ENCODE data around the gene MAB21L4. TPM values are rescaled to one million over a fixed set of nuclear protein-coding genes. Genes with fewer than 3 reads are reported as not detected.

MAB21L4 gene
- total RNA-seq, 4 donors from 2014 or later, result 0.33 to 0.81 TPM; not detected in 2

GRCh38 chr2:240869956-240870875 lies 25.7 kb downstream of the MAB21L4 start:
- 92 to 93% methylated on average over 4 to 6 of the region's 15 CpGs for WGBS, 2 donors
- TF ChIP-seq CTCF (IDR thresholded peaks at IDR 0.05), result no peak
- no peak for TF ChIP-seq POLR2A (IDR thresholded peaks at IDR 0.05)
- DNase-seq, result no peak
- Histone ChIP-seq H3K27ac (no peak overlapping the region), H3K4me3 (replicated peaks in 1 of 3) (no peak overlapping the region), H3K4me1 (no peaks in the 10 kb centered on the region), H3K9me3 (no peaks in the 10 kb centered on the region), H3K27me3 (no peaks in the 10 kb centered on the region), H3K36me3 (no peaks in the 10 kb centered on the region)
- intact Hi-C loops (cut with DNase I), result no loop called here

GRCh38 chr2:240869109-240869955 lies 26.6 kb downstream of the MAB21L4 start:
- no peak for DNase-seq
- 95 to 97% methylated on average over 18 to 25 of the region's 25 CpGs for WGBS, 2 donors
- Histone ChIP-seq H3K9me3 (no peaks in the 10 kb centered on the region), H3K36me3 (no peaks in the 10 kb centered on the region), H3K27ac (no peak overlapping the region), H3K4me3 (replicated peaks in 1 of 3) (no peak overlapping the region), H3K27me3 (no peaks in the 10 kb centered on the region), H3K4me1 (no peaks in the 10 kb centered on the region)
- TF ChIP-seq POLR2A (IDR thresholded peaks at IDR 0.05), result no peak
- intact Hi-C loops (cut with DNase I), result no loop called here

GRCh38 chr2:240868286-240869108 lies 27.5 kb downstream of the MAB21L4 start, which contains the start of gene AGXT:
Gene AGXT (plus strand): TSS chr2:240868824. CDS start chr2:240868866, 42 bp downstream.
- Histone ChIP-seq H3K4me1 (no peaks in the 10 kb centered on the region), H3K4me3 (replicated peaks in 1 of 3) (no peak within 1 kb of the TSS), H3K36me3 (no peaks in the 10 kb centered on the region), H3K27ac (no peak within 1 kb of the TSS), H3K9me3 (no peaks in the 10 kb centered on the region), H3K27me3 (no peaks in the 10 kb centered on the region)
- DNase-seq, result no peak
- 76 to 86% methylated on average over 12 to 21 of the region's 21 CpGs for WGBS, 2 donors
- intact Hi-C loops (cut with DNase I), result no loop called here
- TF ChIP-seq CTCF (IDR thresholded peaks at IDR 0.05) (no peak), POLR2A (IDR thresholded peaks at IDR 0.05) (no peak)

GRCh38 chr2:240865391-240865790 lies 30.6 kb downstream of the MAB21L4 start:
- no peaks in the 10 kb centered on the region for H3K36me3 ChIP-seq
- WGBS, 2 donors, result 83 to 85% methylated on average over 5 of the region's 5 CpGs
- DNase-seq, result no peak
- no peak overlapping the region for H3K4me3 ChIP-seq (replicated peaks in 1 of 3)
- no peak overlapping the region for H3K27ac ChIP-seq
- no peak for TF ChIP-seq POLR2A (IDR thresholded peaks at IDR 0.05)
- TF ChIP-seq CTCF (IDR thresholded peaks at IDR 0.05), result no peak
- intact Hi-C loops (cut with DNase I), result no loop called here
- H3K27me3 ChIP-seq, result no peaks in the 10 kb centered on the region
- H3K4me1 ChIP-seq, result peaks cover 6 to 10% of the 10 kb centered on the region in 2 donors
- no peaks in the 10 kb centered on the region for H3K9me3 ChIP-seq

- no peak overlapping the region for H3K4me3 ChIP-seq (replicated peaks in 1 of 3)
- WGBS, 2 donors, result 83 to 91% methylated on average over 3 of the region's 3 CpGs
- TF ChIP-seq CTCF (IDR thresholded peaks at IDR 0.05), result no peak
- TF ChIP-seq POLR2A (IDR thresholded peaks at IDR 0.05), result no peak
These were observed 31.5 kb downstream of the MAB21L4 start for GRCh38 chr2:240864475-240864874.

More at GRCh38 chr2:240864475-240864874, 31.5 kb downstream of the MAB21L4 start:
- H3K4me1 ChIP-seq, result peaks cover 6 to 10% of the 10 kb centered on the region in 2 donors
- intact Hi-C loops (cut with DNase I), result no loop called here
- H3K9me3 ChIP-seq, result no peaks in the 10 kb centered on the region
- no peak overlapping the region for H3K27ac ChIP-seq
- H3K36me3 ChIP-seq, result no peaks in the 10 kb centered on the region
- no peaks in the 10 kb centered on the region for H3K27me3 ChIP-seq
- DNase-seq, result no peak

All from thyroid gland (tissue), 4 donors.